Activated CD4-positive, CD25-positive, alpha-beta regulatory T cell treated with anti-CD3 and anti-CD28 coated beads, Interleukin-2, amount 50 U/mL, for 24 hours (primary cell): Measurements from ENCODE around the gene CDC73.

Experiments
- ATAC-seq, 2 donors: fragments of 150-1000 bp; cut with Tn5 transposase; one replicate each; pipeline ENCODE4 v1.10.0; 2021; ENCODE audit warnings: mild to moderate bottlenecking in 1 of 2, moderate library complexity in 1 of 2

CDC73 gene

GRCh38 chr1:193121616-193122593, at the start of gene CDC73:
CDC73 (plus strand) TSS chr1:193122031; CDS start chr1:193122201, 170 bp downstream.
- peak; percentile 93 for ATAC-seq

GRCh38 chr1:193077991-193078390, 43.8 kb upstream of the CDC73 start:
- ATAC-seq: no peak

DNA sequence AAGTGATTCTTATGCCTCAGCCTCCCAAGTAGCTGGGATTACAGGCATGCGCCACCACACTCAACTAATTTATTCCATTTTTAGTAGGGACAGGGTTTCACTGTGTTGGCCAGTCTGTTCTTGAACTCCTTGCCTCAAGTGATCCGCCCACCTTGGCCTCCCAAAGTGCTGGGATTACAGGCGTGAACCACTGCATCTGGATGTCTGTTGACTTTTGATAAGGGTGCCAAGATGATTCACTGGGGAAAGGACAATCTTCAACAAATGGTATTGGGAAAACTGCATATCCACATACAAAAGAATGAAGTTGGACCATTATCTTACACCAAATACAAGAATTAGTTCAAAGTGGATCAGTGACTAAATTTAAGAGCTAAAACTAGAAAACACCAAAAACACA, 42.6 kb upstream of the CDC73 start:
- ATAC-seq: no peak

GRCh38 chr1:193083365-193084088, 38.3 kb upstream of the CDC73 start:
- ATAC-seq: no peak

GRCh38 chr1:193085263-193085662, 36.6 kb upstream of the CDC73 start:
- no peak for ATAC-seq

GRCh38 chr1:193086342-193086741, 35.5 kb upstream of the CDC73 start:
- no peak for ATAC-seq

GRCh38 chr1:193087893-193088292, 33.9 kb upstream of the CDC73 start:
- ATAC-seq: no peak

DNA sequence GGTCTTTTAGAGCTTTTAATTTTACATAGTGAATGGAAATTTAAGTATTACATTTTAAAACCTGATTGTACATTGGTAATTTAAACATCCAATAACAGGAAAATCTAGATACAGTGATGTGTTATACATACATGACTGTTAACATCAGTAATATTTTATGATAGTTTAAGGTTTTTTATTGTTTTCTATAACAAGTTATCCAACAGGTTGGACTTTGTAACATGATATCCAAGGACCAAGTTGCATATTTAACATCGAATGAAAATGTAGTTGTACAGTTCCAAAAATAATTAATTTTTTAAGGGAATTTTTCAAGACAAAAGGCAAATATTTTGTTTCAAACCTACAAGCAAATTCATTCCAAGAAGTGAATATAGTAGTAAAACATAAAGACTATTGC, 31.0 kb upstream of the CDC73 start:
- no peak for ATAC-seq

DNA sequence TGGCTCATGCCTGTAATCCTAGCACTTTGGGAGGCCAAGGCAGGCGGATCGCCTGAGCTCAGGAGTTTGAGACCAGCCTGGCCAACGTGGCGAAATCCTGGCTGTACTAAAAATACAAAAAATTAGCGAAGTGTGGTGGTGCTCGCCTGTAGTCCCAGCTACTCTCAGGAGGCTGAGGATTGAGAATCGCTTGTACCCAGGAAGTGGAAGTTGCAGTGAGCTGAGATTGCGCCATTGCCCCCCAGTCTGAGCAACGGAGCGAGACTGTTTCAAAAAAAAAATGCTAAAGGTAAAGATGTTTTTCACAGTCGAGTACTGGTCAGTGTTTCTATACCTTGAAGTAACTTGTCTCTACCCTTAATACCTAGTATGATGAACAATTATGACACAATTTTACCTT, 27.7 kb upstream of the CDC73 start:
- no peak for ATAC-seq

- ATAC-seq: no peak
These were observed 19.2 kb upstream of the CDC73 start for GRCh38 chr1:193102662-193103061.

DNA sequence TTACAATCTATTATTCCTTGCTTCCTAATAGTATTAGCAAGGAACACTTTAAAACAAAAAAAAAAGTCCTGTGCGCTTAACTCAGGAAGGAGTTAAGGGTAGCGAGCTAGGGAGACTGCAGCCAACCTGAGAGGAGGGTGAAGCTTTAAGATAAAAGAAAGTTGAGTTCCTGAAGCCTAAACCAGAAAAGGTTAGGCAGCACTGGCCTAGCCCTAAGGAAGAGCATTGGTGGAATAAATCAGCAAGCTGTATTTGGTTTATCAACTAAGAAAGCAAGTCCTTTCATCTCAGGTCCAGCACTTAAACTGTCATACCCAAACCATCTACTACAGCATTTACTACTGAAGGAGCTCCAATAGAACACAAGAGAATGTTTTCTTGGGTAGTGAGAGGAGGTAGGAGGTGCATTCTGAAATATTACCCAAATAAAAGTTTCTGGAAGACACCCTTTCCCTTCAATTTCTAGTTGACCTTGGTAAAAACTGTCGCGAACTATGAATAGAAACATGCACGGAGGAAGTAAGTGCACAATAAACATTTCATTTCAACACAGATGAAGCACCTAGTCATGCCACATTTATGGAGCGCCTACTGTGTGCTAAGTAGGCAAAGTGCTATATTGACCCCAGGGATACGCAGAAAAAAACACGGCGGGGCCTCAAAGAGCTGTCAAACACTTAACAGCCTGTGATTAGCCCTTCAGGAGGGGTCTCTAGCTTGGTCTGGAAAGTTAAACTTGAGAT, 17.9 kb upstream of the CDC73 start:
- ATAC-seq: no peak

DNA sequence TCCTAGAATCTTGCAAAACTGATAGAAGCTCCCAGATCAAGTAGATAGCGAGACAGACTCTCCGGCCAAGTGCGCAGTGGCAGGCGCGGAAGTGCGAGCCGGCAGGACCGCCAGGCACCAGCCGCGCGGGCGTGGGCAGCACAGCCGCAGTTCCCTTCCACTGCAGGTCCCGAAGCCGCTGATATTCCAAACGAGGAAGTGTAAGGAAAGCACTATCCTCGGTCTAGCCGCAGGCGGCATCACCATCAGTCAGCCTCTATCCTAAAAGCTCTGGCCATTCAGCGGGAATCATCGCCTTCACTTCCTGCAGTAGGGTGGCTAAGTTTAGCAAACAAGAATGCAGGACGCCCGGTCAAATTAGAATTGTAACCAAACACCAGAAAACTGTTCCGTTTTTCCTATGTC, 17.3 kb upstream of the CDC73 start:
- ATAC-seq: peak; percentile 12 to 23

DNA sequence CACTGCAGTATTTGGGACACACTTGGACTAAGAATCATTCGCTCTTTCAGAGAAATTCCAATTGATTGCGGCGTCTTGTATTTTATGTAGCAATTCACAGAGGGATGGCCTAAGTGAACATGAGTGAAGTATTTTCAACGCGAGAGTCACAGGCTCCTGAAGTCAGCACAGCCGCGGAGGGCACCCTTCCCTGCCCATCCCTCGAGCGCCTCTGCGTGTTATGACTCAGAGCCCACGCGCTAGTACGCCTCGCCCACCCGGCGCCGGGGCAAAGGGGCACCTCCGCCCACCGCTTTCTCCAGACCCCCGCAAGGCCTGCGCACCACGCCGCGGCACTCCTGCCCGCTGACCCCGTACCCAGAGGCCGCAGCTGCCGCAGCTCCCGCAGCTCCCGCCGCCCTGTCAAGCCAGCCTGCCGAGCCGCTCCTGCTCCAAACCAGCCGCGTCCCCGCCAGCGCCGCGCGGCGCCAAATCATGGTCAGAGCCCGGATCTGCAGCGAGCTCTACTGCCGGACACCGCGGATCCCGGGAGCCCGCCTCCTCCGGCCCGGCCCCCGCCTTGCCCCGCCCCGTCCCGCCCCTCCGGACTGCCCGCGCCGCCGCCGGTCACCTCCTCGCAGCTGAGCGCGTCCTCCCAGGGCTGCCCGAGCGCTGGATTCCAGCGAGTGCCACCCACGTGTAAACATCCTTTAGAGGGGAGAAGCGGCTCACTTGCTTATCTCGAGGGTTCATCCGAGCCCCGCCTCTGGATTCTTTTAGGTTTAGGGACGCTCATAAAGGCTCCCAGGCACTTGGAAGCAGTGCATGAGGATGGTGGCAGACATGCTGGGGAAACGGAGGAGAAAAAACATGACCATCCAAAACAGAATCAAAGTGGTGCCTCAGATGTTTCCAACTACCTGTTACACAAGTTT, 16.7 kb upstream of the CDC73 start, which contains the start of gene GLRX2:
Gene GLRX2, minus strand, starts transcription at position 508 of the 914 bp plus-strand sequence. Its CDS starts 32 bp downstream, at position 476.
- ATAC-seq: peak; percentile 90

DNA sequence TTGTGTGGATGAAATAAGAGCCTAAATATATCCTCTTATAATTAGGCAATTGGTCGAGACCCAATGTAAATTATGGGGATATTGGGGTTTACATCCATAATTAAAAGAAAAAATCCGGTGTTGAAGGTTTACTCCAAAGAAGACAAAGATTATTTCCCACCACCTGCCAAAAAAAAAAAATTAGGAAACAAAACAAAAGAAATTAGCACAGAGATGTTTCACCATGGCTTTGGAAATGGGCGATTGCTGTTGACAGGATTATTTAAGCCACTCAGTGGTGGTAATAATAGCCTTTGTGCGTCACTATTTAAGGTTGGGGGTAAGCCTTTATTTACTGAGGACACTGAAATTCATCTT, 16.0 kb upstream of the CDC73 start:
- no peak for ATAC-seq

GRCh38 chr1:193108471-193108870, 13.4 kb upstream of the CDC73 start:
- ATAC-seq: no peak

GRCh38 chr1:193109619-193110018, 12.2 kb upstream of the CDC73 start:
- no peak for ATAC-seq

DNA sequence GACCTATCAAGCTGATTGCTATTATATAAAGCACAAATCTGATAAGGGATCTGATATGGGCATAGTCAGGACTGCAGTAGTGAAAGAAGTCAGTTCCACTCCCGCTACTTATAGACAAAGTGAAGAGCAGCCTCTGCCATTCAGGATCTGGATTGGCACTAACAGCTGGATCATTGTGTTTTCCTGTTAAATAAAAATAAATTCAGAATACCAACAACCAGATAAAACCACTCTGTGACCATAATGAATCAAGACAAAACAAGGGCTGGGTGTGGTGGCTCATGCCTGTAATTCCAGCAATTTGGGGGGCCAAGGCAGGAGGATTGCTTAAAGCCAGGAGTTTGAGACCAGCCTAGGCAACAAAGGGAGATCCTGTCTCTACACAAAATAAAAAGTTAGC, 11.6 kb upstream of the CDC73 start:
- ATAC-seq: no peak

DNA sequence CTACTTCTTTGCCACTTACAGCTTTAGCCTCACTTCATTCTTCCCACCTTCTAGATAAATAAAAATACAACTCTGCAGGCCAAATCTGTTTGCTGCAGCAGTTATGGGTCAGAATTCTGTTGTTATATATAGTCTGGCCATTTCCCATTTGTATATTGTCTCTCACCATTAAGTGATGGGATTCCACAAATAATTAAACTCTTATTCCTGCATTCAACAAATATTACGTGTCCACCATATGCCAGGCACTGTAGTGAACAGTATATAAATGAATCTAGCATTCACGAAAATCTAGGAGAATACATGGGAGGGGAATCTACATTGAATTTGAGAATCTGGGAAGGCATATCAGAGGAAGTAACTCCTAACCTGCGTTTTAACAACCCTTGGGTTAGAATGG, 11.0 kb upstream of the CDC73 start:
- ATAC-seq: no peak

- ATAC-seq: no peak
These were observed 10.2 kb upstream of the CDC73 start for GRCh38 chr1:193111641-193112090.

- ATAC-seq: no peak
These were observed 8.4 kb upstream of the CDC73 start for GRCh38 chr1:193113258-193113991.

- ATAC-seq: no peak
These were observed 7.9 kb upstream of the CDC73 start for GRCh38 chr1:193113992-193114332.
